Measurements from ENCODE around the gene CWF19L2.
"Not testable (repeated sequence)": the region's sequence is repeated elsewhere in the genome, so short reads cannot be mapped to it uniquely, and the experiment has no call there.

CWF19L2 gene

GRCh38 chr11:107427569-107428180, 29.9 kb downstream of the CWF19L2 start:
- no peak for TF ChIP-seq POLR2A (IDR thresholded peaks at IDR 0.05; ENCODE audit: low read depth, low read length)
- no peak for TF ChIP-seq TAF1 (IDR thresholded peaks at IDR 0.05; ENCODE audit: borderline replicate concordance, low read depth, low read length)
- TF ChIP-seq POLR2AphosphoS5 (IDR thresholded peaks at IDR 0.05; ENCODE audit: low read depth, low read length) = no peak
- FAIRE-seq (peak; percentile 14), DNase-seq (ENCODE audit: insufficient read length) (no peak)

- no peak for DNase-seq (ENCODE audit: insufficient read length)
- no peak for TF ChIP-seq POLR2A (IDR thresholded peaks at IDR 0.05; ENCODE audit: low read depth, low read length)
- no peak for TF ChIP-seq TAF1 (IDR thresholded peaks at IDR 0.05; ENCODE audit: borderline replicate concordance, low read depth, low read length)
- no peak for TF ChIP-seq POLR2AphosphoS5 (IDR thresholded peaks at IDR 0.05; ENCODE audit: low read depth, low read length)
- peak; percentile 63 for FAIRE-seq
These were observed 44.3 kb downstream of the CWF19L2 start for GRCh38 chr11:107413352-107413751.

DNA sequence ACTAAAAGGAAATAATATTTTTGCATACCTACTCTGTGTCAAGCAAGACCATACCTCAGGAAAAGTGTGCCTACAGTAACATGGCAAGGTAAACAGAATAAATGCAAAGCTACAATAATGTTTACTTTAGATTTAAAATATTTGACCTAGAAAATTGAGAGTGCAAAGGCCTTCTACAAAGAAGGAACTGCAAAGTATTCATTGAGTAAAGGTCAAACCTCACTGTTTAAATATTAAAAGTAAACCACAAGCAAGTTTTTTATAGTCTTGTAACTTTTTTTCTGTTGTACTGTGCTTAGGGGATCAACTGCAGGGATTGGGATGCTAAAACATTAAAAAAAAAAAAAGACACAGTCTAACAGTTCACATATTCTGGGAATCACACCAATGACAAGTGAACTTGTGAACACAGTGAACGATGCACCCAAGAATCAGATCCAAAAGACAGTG, 48.8 kb downstream of the CWF19L2 start:
- TF ChIP-seq POLR2A (IDR thresholded peaks at IDR 0.05; ENCODE audit: low read depth, low read length) (no peak), TAF1 (IDR thresholded peaks at IDR 0.05; ENCODE audit: borderline replicate concordance, low read depth, low read length) (no peak), POLR2AphosphoS5 (IDR thresholded peaks at IDR 0.05; ENCODE audit: low read depth, low read length) (no peak)
- FAIRE-seq = no peak
- DNase-seq (ENCODE audit: insufficient read length) = no peak

GRCh38 chr11:107405260-107405659, 52.4 kb downstream of the CWF19L2 start:
- TF ChIP-seq POLR2A (IDR thresholded peaks at IDR 0.05; ENCODE audit: low read depth, low read length) (no peak), TAF1 (IDR thresholded peaks at IDR 0.05; ENCODE audit: borderline replicate concordance, low read depth, low read length) (no peak), POLR2AphosphoS5 (IDR thresholded peaks at IDR 0.05; ENCODE audit: low read depth, low read length) (no peak)
- FAIRE-seq (no peak), DNase-seq (ENCODE audit: insufficient read length) (no peak)

DNA sequence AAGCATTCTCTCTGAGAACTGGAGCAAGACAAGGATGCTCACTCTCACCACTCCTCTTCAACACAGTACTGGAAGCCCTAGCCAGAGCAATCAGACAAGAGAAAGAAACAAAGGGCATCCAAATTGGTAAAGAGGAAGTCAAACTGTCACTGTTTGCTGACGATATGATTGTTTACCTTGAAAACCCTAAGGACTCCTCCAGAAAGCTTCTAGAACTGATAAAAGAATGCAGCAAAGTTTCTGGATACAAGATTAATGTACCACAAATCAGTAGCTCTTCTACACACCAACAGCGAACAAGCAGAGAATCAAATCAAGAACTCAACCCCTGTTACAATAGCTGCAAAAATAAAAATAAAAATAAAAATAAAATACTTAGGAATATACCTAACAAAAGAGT, 56.5 kb downstream of the CWF19L2 start:
- not testable (repeated sequence) for FAIRE-seq; DNase-seq (ENCODE audit: insufficient read length)

DNA sequence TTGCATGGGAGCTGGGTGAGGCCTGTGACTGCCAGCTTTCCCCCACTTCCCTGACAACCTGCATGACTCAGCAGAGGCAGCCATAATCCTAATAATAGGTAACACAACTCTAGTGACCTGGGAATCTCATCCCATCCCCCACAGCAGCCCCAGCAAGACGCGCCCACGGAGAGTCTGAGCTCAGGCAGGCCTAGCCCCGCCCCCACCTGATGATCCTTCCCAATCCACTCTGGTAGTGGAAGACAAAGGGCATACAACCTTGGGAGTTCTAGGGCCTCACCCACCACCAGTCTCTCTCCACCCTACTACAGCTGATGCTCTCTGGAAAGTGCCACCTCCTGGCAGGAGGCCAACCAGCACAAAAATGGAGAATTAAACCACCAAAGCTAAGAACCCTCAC, 60.3 kb downstream of the CWF19L2 start:
- no peak for TF ChIP-seq TAF1 (IDR thresholded peaks at IDR 0.05; ENCODE audit: borderline replicate concordance, low read depth, low read length)
- TF ChIP-seq POLR2A (IDR thresholded peaks at IDR 0.05; ENCODE audit: low read depth, low read length) = no peak
- TF ChIP-seq POLR2AphosphoS5 (IDR thresholded peaks at IDR 0.05; ENCODE audit: low read depth, low read length) = no peak
- DNase-seq (ENCODE audit: insufficient read length) (no peak), FAIRE-seq (no peak)

DNA sequence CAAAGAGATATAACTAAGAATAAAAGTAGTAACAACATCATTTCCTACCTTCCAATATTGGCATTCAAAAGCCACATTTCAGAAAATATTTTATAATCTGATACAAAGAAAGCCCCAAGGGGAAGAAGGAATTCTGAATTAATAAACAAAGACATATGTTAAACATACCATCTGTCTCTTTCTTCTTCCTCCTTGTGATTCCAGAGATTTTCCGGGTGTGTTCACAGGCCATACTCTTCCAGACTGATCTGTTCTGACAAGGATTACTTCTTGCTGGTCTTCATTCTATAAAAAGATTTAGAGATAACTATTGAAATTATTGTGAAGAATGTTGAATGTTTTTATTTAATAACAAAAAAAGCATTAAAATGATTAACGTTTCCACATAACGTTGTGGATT, 65.0 kb downstream of the CWF19L2 start:
- DNase-seq (ENCODE audit: insufficient read length) = no peak
- no peak for FAIRE-seq
- TF ChIP-seq TAF1 (IDR thresholded peaks at IDR 0.05; ENCODE audit: borderline replicate concordance, low read depth, low read length) (no peak), POLR2A (IDR thresholded peaks at IDR 0.05; ENCODE audit: low read depth, low read length) (no peak), POLR2AphosphoS5 (IDR thresholded peaks at IDR 0.05; ENCODE audit: low read depth, low read length) (no peak)

DNA sequence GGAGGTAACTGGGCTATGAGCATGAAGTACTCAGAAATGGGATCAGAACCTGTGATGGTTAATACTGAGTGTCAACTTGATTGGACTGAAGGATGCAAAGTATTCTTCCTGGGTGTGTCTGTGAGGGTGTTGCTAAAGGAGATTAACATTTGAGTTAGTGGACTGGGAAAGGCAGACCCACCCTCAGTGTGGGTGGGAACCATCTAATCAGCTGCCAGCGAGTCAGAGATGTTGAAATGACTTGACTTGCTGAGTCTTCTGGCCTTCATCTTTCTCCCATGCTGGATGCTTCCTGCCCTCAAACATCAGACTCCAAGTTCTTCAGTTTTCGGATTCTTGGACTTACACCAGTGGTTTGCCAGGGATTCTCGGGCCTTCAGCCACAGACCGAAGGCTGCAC, 66.9 kb downstream of the CWF19L2 start:
- not testable (repeated sequence) for FAIRE-seq; DNase-seq (ENCODE audit: insufficient read length)

DNA sequence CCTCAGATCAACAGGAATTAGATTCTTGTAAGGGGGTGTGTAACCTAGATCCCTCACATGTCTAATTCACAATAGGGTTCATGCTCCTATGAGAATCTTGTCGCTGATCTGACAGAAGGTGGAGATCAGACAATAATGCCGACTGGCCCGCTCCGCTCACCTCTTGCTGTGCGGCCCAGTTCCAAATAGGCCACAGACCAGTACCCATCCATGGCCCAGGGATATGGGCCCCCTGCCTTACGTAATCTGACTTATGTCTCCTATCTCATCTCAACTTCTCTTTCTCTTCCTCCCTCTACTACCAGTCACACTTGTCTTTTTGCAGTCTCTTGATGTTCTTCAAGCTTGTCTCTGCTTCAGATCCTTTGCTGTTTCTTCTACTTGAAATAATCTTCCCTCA, 70.0 kb downstream of the CWF19L2 start:
- DNase-seq (ENCODE audit: insufficient read length) = no peak
- no peak for TF ChIP-seq TAF1 (IDR thresholded peaks at IDR 0.05; ENCODE audit: borderline replicate concordance, low read depth, low read length)
- no peak for TF ChIP-seq POLR2AphosphoS5 (IDR thresholded peaks at IDR 0.05; ENCODE audit: low read depth, low read length)
- no peak for TF ChIP-seq POLR2A (IDR thresholded peaks at IDR 0.05; ENCODE audit: low read depth, low read length)

GRCh38 chr11:107385361-107385981, 72.2 kb downstream of the CWF19L2 start:
- FAIRE-seq = no peak
- no peak for DNase-seq (ENCODE audit: insufficient read length)
- no peak for TF ChIP-seq TAF1 (IDR thresholded peaks at IDR 0.05; ENCODE audit: borderline replicate concordance, low read depth, low read length)

More for the DNA sequence above, 70.0 kb downstream of the CWF19L2 start:
- FAIRE-seq = no peak

DNA sequence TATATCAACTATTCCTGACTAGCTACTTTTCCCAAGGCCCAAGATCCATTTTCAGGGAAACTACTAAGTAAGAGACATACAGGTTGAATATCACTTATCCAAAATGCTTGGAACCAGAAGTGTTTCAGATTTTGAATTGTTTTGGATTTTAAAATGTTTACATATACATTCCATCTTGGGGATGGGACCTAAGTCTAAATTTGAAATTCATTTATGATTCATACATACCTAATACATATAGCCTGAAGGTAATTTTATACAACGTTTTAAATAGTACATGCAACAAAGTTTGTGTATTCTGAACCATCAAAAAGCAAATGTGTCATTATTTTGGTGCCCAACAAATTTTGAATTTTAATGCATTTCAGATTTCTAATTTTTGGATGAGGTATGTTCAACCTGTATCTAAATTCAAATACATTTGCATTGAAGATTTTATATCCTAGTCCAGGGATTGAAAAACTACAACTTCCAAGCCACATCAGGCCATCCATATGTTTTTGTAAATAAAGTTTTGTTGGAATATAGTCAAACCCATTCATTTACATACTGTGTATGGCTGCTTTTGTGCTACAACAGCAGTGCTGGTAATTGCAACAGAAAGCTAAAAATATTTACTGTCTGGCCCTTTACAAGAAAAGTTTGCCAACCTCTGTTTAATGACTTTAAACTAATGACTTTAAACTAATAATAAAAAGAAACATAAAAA, 73.3 kb downstream of the CWF19L2 start:
- DNase-seq (ENCODE audit: insufficient read length) (no peak), FAIRE-seq (no peak)
- TF ChIP-seq POLR2A (IDR thresholded peaks at IDR 0.05; ENCODE audit: low read depth, low read length) = no peak
- TF ChIP-seq POLR2AphosphoS5 (IDR thresholded peaks at IDR 0.05; ENCODE audit: low read depth, low read length) = no peak
- TF ChIP-seq TAF1 (IDR thresholded peaks at IDR 0.05; ENCODE audit: borderline replicate concordance, low read depth, low read length) = no peak

DNA sequence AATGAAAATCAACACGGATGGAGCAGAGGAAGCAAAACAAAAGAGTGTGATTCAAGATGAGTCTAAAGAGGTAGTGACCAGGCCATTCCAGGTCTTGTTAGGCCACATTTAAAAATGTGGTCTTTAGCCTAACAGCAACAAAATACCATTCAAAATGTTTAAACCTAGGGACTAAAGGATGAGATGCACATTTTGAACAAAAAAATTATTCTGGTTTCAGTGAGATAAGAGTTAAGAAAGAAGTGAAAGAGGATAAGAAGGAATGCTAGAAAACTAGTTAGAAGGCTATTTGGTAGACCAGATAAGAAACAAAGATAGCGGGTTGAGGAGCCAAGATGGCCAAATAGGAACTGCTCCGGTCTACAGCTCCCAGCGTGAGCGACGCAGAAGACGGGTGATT, 85.2 kb downstream of the CWF19L2 start:
- DNase-seq (ENCODE audit: insufficient read length) = no peak
- no peak for FAIRE-seq
- TF ChIP-seq POLR2AphosphoS5 (IDR thresholded peaks at IDR 0.05; ENCODE audit: low read depth, low read length) (no peak), POLR2A (IDR thresholded peaks at IDR 0.05; ENCODE audit: low read depth, low read length) (no peak), TAF1 (IDR thresholded peaks at IDR 0.05; ENCODE audit: borderline replicate concordance, low read depth, low read length) (no peak)

All from GM12892 (cell line).